Naive thymus-derived CD4-positive, alpha-beta T cell (primary cell): ENCODE results near the gene CHD9. TPM values are rescaled to one million over a fixed set of nuclear protein-coding genes. Genes with fewer than 3 reads are reported as not detected.

Source experiments
- ATAC-seq: fragments of 150-1000 bp; cut with Tn5 transposase; 2 replicates; pipeline ENCODE4 v1.10.0; 2021; ENCODE audit warnings: mild to moderate bottlenecking, moderate library complexity
- CTCF ChIA-PET: fragments of 350-600 bp; sonication (Branson Sonifier 250); formaldehyde crosslinking; loops from one replicate; lab custom pipeline; 2021; ENCODE audit warnings: antibody characterized with exemption; lab: Charles Lee
- POLR2A ChIA-PET: fragments of 350-600 bp; sonication (Branson Sonifier 250); formaldehyde crosslinking; loops from one replicate; lab custom pipeline; 2021; ENCODE audit warnings: antibody characterized with exemption, inconsistent platforms; lab: Charles Lee
- DNase-seq, 9 donors: peaks; one replicate each; pipeline versions ENCODE4 v3.0.0 to v3.0.0-alpha.2; 2020 to 2022; ENCODE audit warnings: mixed read lengths in 1 of 9
- H3K27ac ChIP-seq: one replicate; pipeline ENCODE4 v1.7.0; 2013; ENCODE audit warnings: mild to moderate bottlenecking, low read depth, low read length, moderate library complexity
- H3K27me3 ChIP-seq, 2 donors: one replicate each; pipeline ENCODE4 v1.7.0; 2013; ENCODE audit warnings: low read length in 2 of 2, mild to moderate bottlenecking in 2 of 2, moderate library complexity in 2 of 2; ENCODE audit not compliant: control insufficient read depth in 2 of 2, insufficient read depth in 2 of 2
- H3K36me3 ChIP-seq, 3 experiments: 1 replicate in 2 of 3; 2 replicates in 1 of 3; pipeline ENCODE4 v1.7.0; 2013; ENCODE audit warnings: low read length in 3 of 3, mild to moderate bottlenecking in 3 of 3, moderate library complexity in 1 of 3; ENCODE audit not compliant: insufficient read depth in 3 of 3, control insufficient read depth in 2 of 3
- H3K4me1 ChIP-seq, 2 donors: one replicate each; pipeline ENCODE4 v1.7.0; 2013; ENCODE audit warnings: low read length in 2 of 2, mild to moderate bottlenecking in 2 of 2, moderate library complexity in 1 of 2; ENCODE audit not compliant: control insufficient read depth in 2 of 2, insufficient read depth in 2 of 2
- H3K4me3 ChIP-seq: 2 replicates; pipeline ENCODE4 v1.7.0; 2013; ENCODE audit warnings: mild to moderate bottlenecking, low read length
- H3K9me3 ChIP-seq, 3 experiments: 1 replicate in 2 of 3; 2 replicates in 1 of 3; pipeline ENCODE4 v1.7.0; 2013; ENCODE audit warnings: low read length in 3 of 3; ENCODE audit not compliant: control insufficient read depth in 2 of 3
- H3K27ac Mint-ChIP-seq, 9 donors: one replicate each; pipeline ENCODE4 v1.8.0; 2020 to 2022; ENCODE audit warnings: mixed read lengths in 9 of 9, mild to moderate bottlenecking in 8 of 9, moderate library complexity in 5 of 9, inconsistent platforms in 2 of 9
- H3K27me3 Mint-ChIP-seq, 5 donors: one replicate each; pipeline ENCODE4 v1.8.0; 2021 to 2022; ENCODE audit warnings: mixed read lengths in 5 of 5, mild to moderate bottlenecking in 1 of 5
- H3K36me3 Mint-ChIP-seq, 5 donors: one replicate each; pipeline ENCODE4 v1.8.0; 2020 to 2022; ENCODE audit warnings: mixed read lengths in 5 of 5, mild to moderate bottlenecking in 3 of 5, inconsistent platforms in 1 of 5
- H3K4me1 Mint-ChIP-seq, 7 donors: one replicate each; pipeline ENCODE4 v1.8.0; 2020 to 2022; ENCODE audit warnings: mixed read lengths in 7 of 7, mild to moderate bottlenecking in 3 of 7, inconsistent platforms in 1 of 7
- H3K4me3 Mint-ChIP-seq, 10 donors: one replicate each; pipeline ENCODE4 v1.8.0; 2020 to 2022; ENCODE audit warnings: mild to moderate bottlenecking in 10 of 10, mixed read lengths in 10 of 10, moderate library complexity in 6 of 10, inconsistent platforms in 2 of 10
- H3K9me3 Mint-ChIP-seq, 11 donors: one replicate each; pipeline ENCODE4 v1.8.0; 2020 to 2022; ENCODE audit warnings: mixed read lengths in 11 of 11, mild to moderate bottlenecking in 4 of 11, inconsistent platforms in 1 of 11, moderate library complexity in 1 of 11
- intact Hi-C, 2 donors: fragments of 100-400 bp; cut with micrococcal nuclease; formaldehyde crosslinking; loops; one replicate each; pipeline ENCODE4 v1.15.1; 2023
- polyA plus RNA-seq, 2 donors: library from polyadenylated mRNA; unstranded; fragments of 300-500 nt; fragmentation: Illumina TruSeq; gene quantifications; one replicate each; pipeline ENCODE4 v1.2.3, GENCODE V29; 2021
- total RNA-seq, 6 experiments: library from RNA in 5 of 6; stranded (reverse) in 5 of 6; gene quantifications; 1 replicate in 5 of 6; 2 replicates in 1 of 6; pipeline ENCODE4 v1.2.3 and lab custom pipeline; 2021 to 2026

The CHD9 gene
- total and polyA plus RNA-seq, 7 experiments from 2014 or later: 23.8 to 46.4 (median 30.6) TPM

- ATAC-seq: no peak
- no peaks in the 10 kb centered on the region for H3K27me3 Mint-ChIP-seq
- CTCF ChIA-PET: no interaction called here
- Histone ChIP-seq H3K4me3 (no peak overlapping the region), H3K4me1 (no peaks in the 10 kb centered on the region), H3K36me3 (peaks cover 2 to 5% (median 4%) of the 10 kb centered on the region in 3 experiments), H3K27ac (no peak overlapping the region), H3K27me3 (no peaks in the 10 kb centered on the region), H3K9me3 (no peaks in the 10 kb centered on the region)
- no peaks in the 10 kb centered on the region for H3K4me1 Mint-ChIP-seq
- peaks cover 4 to 11% (median 6%) of the 10 kb centered on the region in 5 donors for H3K36me3 Mint-ChIP-seq
- peaks cover 0 to 2% (median 0%) of the 10 kb centered on the region in 11 donors for H3K9me3 Mint-ChIP-seq
- H3K4me3 Mint-ChIP-seq: no peak overlapping the region
- no peak for DNase-seq
- H3K27ac Mint-ChIP-seq: no peak overlapping the region
- POLR2A ChIA-PET: no interaction called here
- intact Hi-C loops: no loop called here
Measured at GRCh38 chr16:53281280-53281679, 226.5 kb downstream of the CHD9 start.

GRCh38 chr16:53281859-53282258 is 227.1 kb downstream of the CHD9 start:
- Histone ChIP-seq H3K36me3 (peaks cover under 1 to 5% (median 4%) of the 10 kb centered on the region in 3 experiments), H3K27ac (no peak overlapping the region), H3K27me3 (no peaks in the 10 kb centered on the region), H3K4me1 (no peaks in the 10 kb centered on the region), H3K4me3 (no peak overlapping the region), H3K9me3 (no peaks in the 10 kb centered on the region)
- intact Hi-C loops: loop anchor here in 1 of 2 donors (1.0 to 2.0 kb wide), 2 partner anchors 149 to 227 kb away; no protein-coding TSS in a partner anchor
- no peak for DNase-seq
- Mint-ChIP-seq H3K4me1 (no peaks in the 10 kb centered on the region), H3K4me3 (no peak overlapping the region), H3K9me3 (peaks cover 0 to 2% (median 0%) of the 10 kb centered on the region in 11 donors), H3K36me3 (peaks cover 4 to 14% (median 6%) of the 10 kb centered on the region in 5 donors), H3K27me3 (no peaks in the 10 kb centered on the region), H3K27ac (no peak overlapping the region)
- ChIA-PET POLR2A (no interaction called here), CTCF (no interaction called here)
- ATAC-seq: no peak

- Mint-ChIP-seq H3K4me1 (no peaks in the 10 kb centered on the region), H3K9me3 (peaks cover 0 to 2% (median 0%) of the 10 kb centered on the region in 11 donors), H3K36me3 (peaks cover 4 to 14% (median 9%) of the 10 kb centered on the region in 5 donors), H3K27me3 (no peaks in the 10 kb centered on the region), H3K4me3 (no peak overlapping the region), H3K27ac (no peak overlapping the region)
- Histone ChIP-seq H3K4me3 (no peak overlapping the region), H3K4me1 (no peaks in the 10 kb centered on the region), H3K36me3 (peaks cover 5 to 8% (median 5%) of the 10 kb centered on the region in 3 experiments), H3K9me3 (no peaks in the 10 kb centered on the region), H3K27me3 (no peaks in the 10 kb centered on the region), H3K27ac (no peak overlapping the region)
- intact Hi-C loops: loop anchor here in 1 of 2 donors (1.0 to 2.0 kb wide), 2 partner anchors 150 to 227 kb away; no protein-coding TSS in a partner anchor
- ATAC-seq: no peak
- ChIA-PET CTCF (no interaction called here), POLR2A (no interaction called here)
- no peak for DNase-seq
Measured at GRCh38 chr16:53282328-53282727, 227.5 kb downstream of the CHD9 start.

- ATAC-seq: no peak
- H3K4me1 ChIP-seq: no peaks in the 10 kb centered on the region
- Mint-ChIP-seq H3K27ac (no peak overlapping the region), H3K4me1 (no peaks in the 10 kb centered on the region), H3K27me3 (no peaks in the 10 kb centered on the region), H3K36me3 (peaks cover 6 to 17% (median 8%) of the 10 kb centered on the region in 5 donors), H3K4me3 (no peak overlapping the region), H3K9me3 (peaks cover 0 to 1% (median 0%) of the 10 kb centered on the region in 11 donors)
- peak in 4 of 9 donors; percentile 3 to 29 (median 6) for DNase-seq
- ChIA-PET CTCF (interaction anchor here (0.6 to 1.2 kb wide), 4 partner anchors 15 to 1092 kb away, joined by 3 to 6 read pairs (median 3); no protein-coding TSS in a partner anchor), POLR2A (interaction anchor here (0.8 kb wide), 1 partner anchor 220 kb away, joined by 3 read pairs; the partner anchor contains the start of gene AKTIP)
- H3K27ac ChIP-seq: no peak overlapping the region
- H3K27me3 ChIP-seq: no peaks in the 10 kb centered on the region
- no peaks in the 10 kb centered on the region for H3K9me3 ChIP-seq
- intact Hi-C loops: loop anchor here (1.0 to 2.0 kb wide), 3 partner anchors 150 to 228 kb away; no protein-coding TSS in a partner anchor
- peaks cover 5 to 12% (median 8%) of the 10 kb centered on the region in 3 experiments for H3K36me3 ChIP-seq
- H3K4me3 ChIP-seq: no peak overlapping the region
Measured at GRCh38 chr16:53282975-53283946, 228.5 kb downstream of the CHD9 start.

GRCh38 chr16:53285236-53285635 is 230.4 kb downstream of the CHD9 start:
- no peaks in the 10 kb centered on the region for H3K4me1 ChIP-seq
- POLR2A ChIA-PET: interaction anchor here (0.8 kb wide), 1 partner anchor 12 kb away, joined by 4 read pairs; no protein-coding TSS in a partner anchor
- ATAC-seq (no peak), DNase-seq (no peak)
- H3K36me3 ChIP-seq: peaks cover 5 to 14% (median 12%) of the 10 kb centered on the region in 3 experiments
- H3K4me3 Mint-ChIP-seq: no peak overlapping the region
- H3K36me3 Mint-ChIP-seq: peaks cover 6 to 31% (median 15%) of the 10 kb centered on the region in 5 donors
- CTCF ChIA-PET: interaction anchor here (0.7 kb wide), 1 partner anchor 1094 kb away, joined by 4 read pairs; no protein-coding TSS in a partner anchor
- H3K27ac ChIP-seq: no peak overlapping the region
- intact Hi-C loops: no loop called here
- no peaks in the 10 kb centered on the region for H3K9me3 ChIP-seq
- H3K27ac Mint-ChIP-seq: no peak overlapping the region
- H3K4me1 Mint-ChIP-seq: no peaks in the 10 kb centered on the region
- no peak overlapping the region for H3K4me3 ChIP-seq
- no peaks in the 10 kb centered on the region for H3K27me3 ChIP-seq
- H3K9me3 Mint-ChIP-seq: no peaks in the 10 kb centered on the region
- no peaks in the 10 kb centered on the region for H3K27me3 Mint-ChIP-seq

GRCh38 chr16:53290520-53290919 is 235.7 kb downstream of the CHD9 start:
- CTCF ChIA-PET: interaction anchor here (0.7 to 1.3 kb wide), 3 partner anchors 8 to 234 kb away, joined by 3 to 5 read pairs (median 4); no protein-coding TSS in a partner anchor
- no peaks in the 10 kb centered on the region for H3K4me1 Mint-ChIP-seq
- H3K4me1 ChIP-seq: no peaks in the 10 kb centered on the region
- DNase-seq (no peak), ATAC-seq (no peak)
- H3K27ac ChIP-seq: no peak overlapping the region
- no peak overlapping the region for H3K4me3 ChIP-seq
- no peaks in the 10 kb centered on the region for H3K9me3 Mint-ChIP-seq
- H3K27ac Mint-ChIP-seq: peak overlapping the region in 2 of 9 donors; percentile 9 to 21
- intact Hi-C loops: no loop called here
- no peaks in the 10 kb centered on the region for H3K27me3 ChIP-seq
- no peak overlapping the region for H3K4me3 Mint-ChIP-seq
- POLR2A ChIA-PET: interaction anchor here (0.6 kb wide), 1 partner anchor 87 kb away, joined by 3 read pairs; no protein-coding TSS in a partner anchor
- peaks cover 6 to 65% (median 23%) of the 10 kb centered on the region in 5 donors for H3K36me3 Mint-ChIP-seq
- H3K9me3 ChIP-seq: no peaks in the 10 kb centered on the region
- peaks cover 9 to 26% (median 20%) of the 10 kb centered on the region in 3 experiments for H3K36me3 ChIP-seq
- H3K27me3 Mint-ChIP-seq: no peaks in the 10 kb centered on the region
